ENCODE results near the gene CALHM5.

- TF ChIP-seq EZH2phosphoT487 (IDR thresholded peaks at IDR 0.05; ENCODE audit: borderline replicate concordance, low read length) (no peak), EZH2 (IDR thresholded peaks at IDR 0.05; ENCODE audit: low read length, unreplicated experiment) (no peak)
Observed at GRCh38 chr6:116556065-116556464, 44.6 kb downstream of the CALHM5 start.

All from PC-3 (cell line).